Neural cell (in vitro differentiated cells): ENCODE data around the gene EFR3B.

Experiments used
- CTCF ChIP-seq: fragments of 450-650 bp; IDR thresholded peaks from 2 replicates; pipeline ENCODE4 v1.5.1; 2014; ENCODE audit warnings: antibody characterized with exemption, mild to moderate bottlenecking, moderate library complexity; ENCODE audit not compliant: poor library complexity, severe bottlenecking
- EZH2 ChIP-seq: fragments of 200-600, 300-800 bp; shearing (Covaris generic), sonication (generic); IDR thresholded peaks from 2 replicates; pipeline ENCODE4 v1.6.1; 2014; ENCODE audit warnings: antibody characterized with exemption, low read length, borderline replicate concordance, mild to moderate bottlenecking; ENCODE audit not compliant: insufficient read depth, poor library complexity, severe bottlenecking
- MXI1 ChIP-seq: fragments of 450-650 bp; conservative IDR thresholded peaks from 2 replicates; pipeline ENCODE4 v1.6.1; 2014; ENCODE audit warnings: antibody characterized with exemption, mild to moderate bottlenecking; ENCODE audit not compliant: poor library complexity, severe bottlenecking
- POLR2AphosphoS5 ChIP-seq: IDR thresholded peaks from 2 replicates; pipeline ENCODE4 v1.6.1; 2012
- RAD21 ChIP-seq: fragments of 450-650 bp; conservative IDR thresholded peaks from 2 replicates; pipeline ENCODE4 v1.6.1; 2014; ENCODE audit warnings: antibody characterized with exemption, mild to moderate bottlenecking, moderate library complexity
- REST ChIP-seq: IDR thresholded peaks from 2 replicates; pipeline ENCODE4 v1.6.1; 2012; ENCODE audit warnings: borderline replicate concordance
- SMC3 ChIP-seq: fragments of 450-650 bp; conservative IDR thresholded peaks from 2 replicates; pipeline ENCODE4 v1.6.1; 2014; ENCODE audit warnings: antibody characterized with exemption, mild to moderate bottlenecking, moderate library complexity; ENCODE audit not compliant: poor library complexity

DNA sequence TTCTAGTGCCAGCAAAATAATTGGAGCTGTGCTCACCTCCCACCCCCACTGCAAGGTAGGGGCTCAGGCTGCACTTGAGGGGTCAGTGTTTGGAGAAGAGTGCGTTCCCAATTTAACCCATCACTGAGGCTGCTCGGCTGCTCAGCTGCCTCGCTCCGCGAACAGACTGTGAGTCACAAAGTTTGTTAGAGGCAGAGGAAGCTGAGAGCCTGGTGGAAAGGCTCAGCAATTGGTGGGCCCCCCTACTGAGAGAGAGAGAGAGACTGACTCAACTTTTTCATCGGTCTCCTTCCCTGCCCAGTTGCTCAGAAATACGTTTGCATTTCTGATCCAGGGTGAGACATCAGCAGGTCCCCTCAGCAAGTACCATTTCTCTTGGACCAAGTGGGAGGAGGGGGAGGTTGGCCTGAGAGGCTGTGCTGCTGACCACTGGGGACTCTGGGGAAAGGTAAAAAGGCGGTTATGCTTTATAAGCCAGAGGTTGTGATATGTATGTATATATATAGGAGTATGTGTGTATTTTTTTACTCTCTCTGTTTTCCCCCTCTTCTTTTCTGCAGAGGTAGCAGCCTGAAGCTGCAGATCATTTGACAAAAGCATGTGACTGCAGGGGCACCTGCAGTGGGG, 1.5 kb downstream of the EFR3B start:
- TF ChIP-seq CTCF = no peak
- no peak for TF ChIP-seq SMC3
- TF ChIP-seq RAD21 = no peak
- no peak for TF ChIP-seq REST
- no peak for TF ChIP-seq EZH2
- TF ChIP-seq POLR2AphosphoS5 = no peak
- TF ChIP-seq MXI1 = no peak
